GM18951 (cell line): Measurements from ENCODE around the gene SV2B.
"Not testable (repeated sequence)": the region's sequence is repeated elsewhere in the genome, so short reads cannot be mapped to it uniquely, and the experiment has no call there.

ENCODE experiments used
- POLR2A ChIP-seq: IDR thresholded peaks from 4 replicates; pipeline ENCODE4 v1.6.1; 2011; ENCODE audit warnings: mild to moderate bottlenecking; ENCODE audit not compliant: insufficient read length, insufficient read depth; ENCODE audit errors: extremely low read depth
- in situ Hi-C: fragments of 300-500 bp; cut with MboI; formaldehyde crosslinking; loops from one replicate; pipeline ENCODE4 v1.12.0; 2022; ENCODE audit warnings: low sequenced_read_pairs, mixed read lengths, inconsistent platforms; ENCODE audit not compliant: unreplicated experiment

SV2B gene

DNA sequence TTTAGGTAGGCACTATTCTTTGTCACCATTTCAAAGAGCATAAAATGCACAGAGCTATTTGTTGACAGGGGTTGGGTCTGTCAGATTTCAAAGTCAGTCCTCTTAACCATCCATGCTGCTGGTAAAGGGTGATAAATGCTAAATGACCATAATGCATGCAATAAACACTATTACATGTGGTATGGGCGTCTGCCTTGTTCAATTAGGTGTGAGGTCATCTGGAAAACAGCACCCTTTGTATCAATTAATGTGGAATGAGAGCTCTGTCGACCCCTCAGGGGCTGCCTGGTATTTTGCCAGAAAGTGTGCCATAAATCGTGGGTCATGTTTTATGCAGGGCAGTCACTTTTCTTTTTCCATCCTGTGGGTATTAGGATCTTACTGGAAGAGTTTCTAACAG is 235.6 kb downstream of the SV2B start:
- in situ Hi-C loops = no loop called here
- no peak for TF ChIP-seq POLR2A

DNA sequence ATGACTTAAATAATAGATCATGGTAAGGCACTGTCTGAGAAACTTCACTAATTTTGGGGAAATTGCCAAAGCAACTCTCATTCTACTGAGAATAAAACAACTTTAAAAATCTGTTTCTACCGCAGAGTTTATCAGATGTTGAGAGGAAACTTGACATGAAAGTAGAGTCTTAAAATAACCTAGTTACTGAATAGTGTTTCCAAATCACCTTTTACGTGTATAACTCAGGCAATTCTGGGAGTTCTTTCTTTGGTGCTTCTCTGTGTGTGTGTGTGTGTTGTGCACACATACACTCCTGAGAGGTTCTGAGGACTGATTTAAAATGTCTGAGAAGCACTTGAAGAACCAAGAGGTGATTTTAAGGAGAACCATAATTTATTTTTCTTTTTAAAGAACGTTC is 236.6 kb downstream of the SV2B start:
- no peak for TF ChIP-seq POLR2A
- in situ Hi-C loops = no loop called here

DNA sequence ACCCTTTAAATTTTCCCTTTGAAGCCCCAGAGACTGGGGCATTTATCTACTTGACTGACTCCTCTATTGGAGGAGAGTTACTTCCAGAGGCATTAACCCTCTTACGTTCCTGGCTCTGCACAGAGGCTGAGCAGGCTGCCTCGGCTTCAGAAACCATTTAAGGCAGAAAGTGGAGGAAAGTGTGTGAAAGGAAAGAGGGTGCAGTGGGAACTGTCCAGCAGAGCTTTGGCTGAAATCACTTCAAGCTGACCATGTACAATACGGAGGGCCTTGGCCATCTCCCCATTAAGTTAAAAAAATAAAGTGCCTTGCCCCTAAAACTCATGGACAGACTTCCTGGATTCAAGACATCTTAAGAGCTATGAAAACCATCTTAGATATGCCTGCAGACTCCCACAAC is 238.7 kb downstream of the SV2B start:
- in situ Hi-C loops = no loop called here
- no peak for TF ChIP-seq POLR2A

DNA sequence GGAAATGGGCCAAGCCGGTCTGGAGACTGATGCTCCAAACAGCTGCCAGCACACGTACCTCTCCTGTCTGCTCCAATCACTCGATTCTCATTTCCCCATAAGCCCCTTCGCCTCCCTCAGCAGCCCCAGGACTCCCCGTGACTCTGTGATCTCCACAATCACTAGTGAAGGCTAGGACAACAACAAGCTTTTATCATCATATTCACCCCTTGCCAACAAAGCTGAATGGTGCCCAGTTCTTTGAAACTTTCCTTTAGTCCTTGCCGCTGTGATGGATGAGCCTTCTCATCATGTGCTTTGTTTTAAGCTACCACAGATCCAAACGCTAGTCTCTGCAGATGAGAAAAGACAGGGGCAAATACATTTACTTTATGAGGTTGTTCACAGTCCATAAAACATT is 242.0 kb downstream of the SV2B start:
- in situ Hi-C loops = no loop called here
- no peak for TF ChIP-seq POLR2A

DNA sequence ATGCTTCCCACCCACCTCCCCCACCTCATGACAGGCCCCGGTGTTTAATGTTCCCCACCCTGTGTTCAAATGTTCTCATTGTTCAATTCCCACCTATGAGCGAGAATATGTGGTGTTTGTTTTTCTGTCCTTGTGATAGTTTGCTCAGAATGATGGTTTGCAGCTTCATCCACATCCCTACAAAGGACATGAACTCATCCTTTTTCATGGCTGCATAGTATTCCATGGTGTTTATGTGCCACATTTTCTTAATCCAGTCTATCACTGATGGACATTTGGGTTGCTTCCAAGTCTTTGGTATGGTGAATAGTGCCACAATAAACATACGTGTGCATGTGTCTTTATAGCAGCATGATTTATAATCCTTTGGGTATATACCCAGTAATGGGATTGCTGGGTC is 244.9 kb downstream of the SV2B start:
- in situ Hi-C loops = not testable (repeated sequence)

DNA sequence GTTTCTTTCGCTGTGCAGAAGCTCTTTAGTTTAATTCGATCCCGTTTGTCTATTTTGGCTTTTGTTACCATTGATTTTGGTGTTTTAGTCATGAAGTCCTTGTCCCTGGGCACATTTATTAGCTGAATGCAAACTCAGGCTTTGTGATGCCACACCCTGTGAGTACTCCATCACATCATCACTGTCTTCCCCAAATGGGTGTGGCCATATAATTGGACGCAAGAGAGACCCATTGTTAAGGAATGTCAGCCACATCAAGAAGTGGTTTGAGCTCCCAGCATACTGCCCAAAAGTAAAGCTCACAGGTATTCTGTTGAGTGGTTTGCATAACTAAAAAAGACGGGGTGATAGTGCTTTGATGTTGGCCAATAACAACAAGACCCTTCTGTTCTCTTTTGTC is 245.7 kb downstream of the SV2B start:
- no peak for TF ChIP-seq POLR2A
- in situ Hi-C loops = no loop called here

DNA sequence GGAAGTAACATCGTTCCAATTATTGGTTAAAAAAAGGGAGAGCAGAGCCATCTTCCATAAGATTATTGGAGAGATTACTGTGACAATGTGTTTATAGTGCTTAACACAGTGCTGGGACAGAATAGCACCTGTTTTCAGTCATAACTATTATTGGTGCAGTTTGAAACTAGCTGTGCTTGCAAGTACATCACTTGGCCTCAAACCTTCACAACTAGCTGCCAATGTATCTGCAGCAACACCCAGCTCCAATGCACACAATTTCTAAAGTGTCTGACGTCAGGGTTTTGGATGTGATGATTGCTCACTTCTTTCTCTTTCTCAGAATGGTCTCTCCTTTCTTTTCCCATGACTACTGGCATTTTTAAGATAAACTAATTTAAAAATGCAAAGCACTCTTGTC is 246.2 kb downstream of the SV2B start:
- in situ Hi-C loops = no loop called here
- no peak for TF ChIP-seq POLR2A

DNA sequence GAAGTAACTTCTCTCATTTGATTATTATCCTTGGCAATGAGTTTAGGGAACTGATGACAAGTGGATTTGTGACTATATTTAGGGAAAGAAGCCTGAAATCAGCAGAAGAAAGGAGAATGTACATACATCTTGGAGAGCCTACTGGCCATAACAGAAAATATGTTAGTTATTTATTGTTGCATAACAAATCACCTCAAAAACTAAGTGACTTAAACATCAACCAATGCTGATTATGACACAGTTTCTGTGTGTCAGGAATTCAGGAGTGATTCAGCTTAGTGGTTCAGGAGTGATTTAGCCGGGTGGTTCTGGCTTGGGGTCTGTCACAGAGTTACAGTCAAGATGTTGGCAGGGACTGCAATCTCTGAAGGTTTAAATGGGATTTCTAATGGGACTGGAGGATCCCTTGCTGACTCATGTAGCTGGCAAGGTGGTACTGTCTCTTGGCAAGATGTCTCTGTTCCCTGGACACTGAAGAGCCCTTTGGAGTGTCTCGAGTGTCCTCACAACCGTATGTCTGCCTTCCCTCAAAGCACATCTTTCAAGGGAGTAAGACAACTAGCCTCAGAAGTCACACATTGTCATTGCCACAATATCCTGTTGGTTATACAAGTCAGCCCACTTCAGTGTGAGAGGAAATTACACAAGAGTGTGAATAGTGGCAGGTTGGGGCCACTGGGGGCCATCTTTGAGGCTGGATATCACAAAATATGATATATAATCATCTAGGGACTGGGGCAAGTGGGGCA is 248.9 kb downstream of the SV2B start:
- no peak for TF ChIP-seq POLR2A
- in situ Hi-C loops = no loop called here
